Activated CD4-positive, alpha-beta T cell treated with anti-CD3 and anti-CD28 coated beads for 4 hours (primary cell): ENCODE data around the gene ATP9B.

Source experiments
- DNase-seq, 2 donors: peaks; one replicate each; pipeline ENCODE4 v3.0.0-alpha.2; 2020

Gene ATP9B

DNA sequence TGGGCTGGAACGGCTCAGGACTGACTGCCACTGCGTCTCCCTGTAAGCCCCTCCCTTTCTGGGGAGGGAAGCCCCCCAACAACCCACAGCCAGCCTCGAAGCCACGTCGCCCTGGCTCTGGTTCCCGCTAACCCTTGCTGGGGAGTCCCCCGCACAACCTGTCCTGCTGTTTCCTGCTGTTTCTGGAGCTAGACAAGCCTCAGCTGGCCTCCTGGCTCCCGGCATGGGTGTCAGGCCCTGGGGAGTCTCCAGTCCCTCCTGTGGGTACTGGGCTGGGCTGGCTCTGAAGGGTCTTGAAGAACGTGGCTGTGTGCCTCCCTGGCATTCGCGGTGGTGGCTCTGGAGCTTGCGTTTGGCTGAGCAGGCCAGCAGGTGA, 347.5 kb downstream of the ATP9B start:
- no peak for DNase-seq

DNA sequence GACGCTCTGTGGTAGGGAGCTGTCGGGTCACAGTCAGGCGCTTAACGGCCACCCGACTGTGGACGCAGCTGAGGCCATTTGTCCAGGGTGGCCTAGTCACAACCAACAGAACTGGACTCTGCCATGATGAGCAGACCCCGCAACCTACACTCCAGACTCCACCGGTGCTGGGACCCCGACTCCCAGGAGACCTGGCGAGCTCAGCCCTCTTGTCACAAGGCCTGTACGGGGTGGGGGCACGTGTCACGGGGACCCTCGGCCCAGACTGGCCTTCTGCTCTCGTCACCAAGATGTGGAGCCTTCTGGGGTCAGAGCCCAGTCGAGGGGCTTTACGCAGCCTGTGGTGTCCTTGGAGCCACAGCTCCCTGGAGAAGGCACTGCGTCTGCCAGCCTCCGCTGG, 349.0 kb downstream of the ATP9B start:
- DNase-seq: no peak

DNA sequence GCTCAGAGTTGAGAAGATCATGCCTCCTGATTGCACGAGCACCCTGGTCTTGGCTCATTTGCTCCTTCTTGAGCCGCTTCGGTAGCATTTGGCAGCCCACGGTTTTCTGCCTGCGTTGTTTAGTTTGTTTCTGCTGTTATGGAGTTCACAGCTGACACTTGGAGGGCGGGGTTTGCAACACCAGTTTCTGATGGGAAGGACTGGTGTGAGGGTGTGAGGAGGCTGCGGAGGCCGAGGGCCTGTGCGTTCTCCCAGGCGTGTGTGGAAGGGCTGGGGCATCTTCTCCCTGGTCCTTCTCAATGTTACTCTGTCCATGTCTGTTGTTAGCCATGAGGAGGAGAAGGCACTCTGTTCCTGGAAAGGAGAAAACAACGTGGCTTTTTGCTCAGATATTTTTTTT, 349.4 kb downstream of the ATP9B start:
- no peak for DNase-seq

DNA sequence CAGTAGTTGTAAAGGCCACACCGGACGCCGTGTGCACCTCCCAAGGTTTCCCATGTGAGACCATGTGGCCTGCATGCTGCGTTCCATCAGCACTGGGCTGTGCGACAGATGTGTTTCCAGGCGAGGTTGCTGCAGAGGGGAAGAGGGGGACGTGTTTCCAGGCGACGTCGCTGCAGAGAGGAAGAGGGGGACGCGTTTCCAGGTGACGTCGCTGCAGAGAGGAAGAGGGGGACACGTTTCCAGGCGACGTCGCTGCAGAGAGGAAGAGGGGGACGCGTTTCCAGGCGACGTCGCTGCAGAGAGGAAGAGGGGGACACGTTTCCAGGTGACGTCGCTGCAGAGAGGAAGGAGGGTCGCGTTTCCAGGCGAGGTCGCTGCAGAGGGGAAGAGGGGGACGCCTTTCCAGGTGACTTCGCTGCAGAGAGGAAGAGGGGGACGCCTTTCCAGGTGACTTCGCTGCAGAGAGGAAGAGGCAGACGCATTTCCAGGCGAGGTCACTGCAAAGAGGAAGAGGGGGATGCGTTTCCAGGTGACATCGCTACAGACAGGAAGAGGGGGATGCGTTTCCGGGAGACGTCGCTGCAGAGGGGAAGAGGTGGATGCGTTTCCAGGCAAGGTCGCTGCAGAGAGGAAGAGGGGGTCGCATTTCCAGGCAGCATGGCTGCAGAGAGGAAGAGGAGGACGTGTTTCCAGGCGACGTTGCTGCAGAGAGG, 351.0 kb downstream of the ATP9B start:
- DNase-seq: no peak

- DNase-seq: no peak
These were observed 352.2 kb downstream of the ATP9B start for GRCh38 chr18:79421275-79421857.

GRCh38 chr18:79422022-79422782, 353.0 kb downstream of the ATP9B start:
- no peak for DNase-seq

GRCh38 chr18:79422783-79423165, 353.6 kb downstream of the ATP9B start:
- no peak for DNase-seq

DNA sequence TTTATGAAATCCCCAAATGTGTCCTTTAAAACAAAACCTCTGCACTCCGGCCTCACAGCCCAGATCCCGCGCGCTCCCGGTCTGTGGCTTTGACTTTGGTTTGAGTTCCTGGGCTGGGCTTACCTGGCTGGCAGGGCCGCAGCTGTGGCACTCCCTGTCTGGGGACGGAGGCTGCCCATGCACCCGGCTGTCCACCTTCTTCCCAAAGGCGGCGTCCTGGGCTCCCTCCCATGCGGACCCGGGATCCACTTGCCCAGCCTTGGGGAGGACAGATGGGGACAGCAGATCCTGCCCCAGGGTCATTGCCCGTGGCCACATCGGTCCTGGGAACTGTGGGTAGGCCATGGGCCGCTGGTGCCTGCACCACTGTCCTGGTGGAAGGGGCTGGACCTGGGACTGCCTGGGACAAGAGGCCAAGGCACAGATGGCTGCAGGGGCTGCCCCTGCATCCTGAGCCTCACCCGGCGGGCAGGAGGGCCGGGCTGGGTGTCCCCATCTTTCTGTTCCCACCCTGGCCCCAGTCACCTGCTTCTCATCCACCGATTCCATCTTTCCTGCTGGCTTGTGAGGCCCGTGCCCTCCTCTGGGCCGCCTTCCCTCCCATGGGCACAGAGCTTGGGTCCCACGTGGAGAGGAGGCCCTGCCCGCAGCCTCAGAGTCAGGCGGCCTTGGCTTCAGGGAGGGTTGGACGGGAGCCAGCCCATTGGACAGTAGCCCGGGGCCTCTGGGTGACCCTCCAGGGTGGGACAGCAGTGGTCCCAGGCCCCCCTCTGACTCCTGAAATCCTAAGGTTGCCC, 354.2 kb downstream of the ATP9B start:
- DNase-seq: no peak

- DNase-seq: no peak
These were observed 354.9 kb downstream of the ATP9B start for GRCh38 chr18:79424008-79424565.

- no peak for DNase-seq
These were observed 355.8 kb downstream of the ATP9B start for GRCh38 chr18:79424880-79425568.

- DNase-seq: no peak
These were observed 356.3 kb downstream of the ATP9B start for GRCh38 chr18:79425569-79425886.

GRCh38 chr18:79426376-79427300, 357.4 kb downstream of the ATP9B start:
- no peak for DNase-seq

- no peak for DNase-seq
These were observed 358.4 kb downstream of the ATP9B start for GRCh38 chr18:79427368-79428225.
